Astrocyte (in vitro differentiated cells and primary cell): Measurements from ENCODE around the gene NCOA7. TPM values are rescaled to one million over a fixed set of nuclear protein-coding genes. Genes with fewer than 3 reads are reported as not detected.

Source experiments
- DNase-seq: peaks from one replicate; pipeline ENCODE4 v3.0.0-alpha.2; 2010; ENCODE audit warnings: low read depth
- FAIRE-seq: peaks from 2 replicates; lab custom pipeline; 2011; peaks lifted over from hg19 to GRCh38; lab: Jason Lieb, UNC
- H2AFZ ChIP-seq: 2 replicates; pipeline ENCODE4 v1.6.0; 2012; ENCODE audit warnings: low read depth, low read length, inconsistent platforms
- H3K27ac ChIP-seq: 2 replicates; pipeline ENCODE4 v1.5.1; 2011; ENCODE audit warnings: low read depth, low read length, inconsistent platforms
- H3K27me3 ChIP-seq: 2 replicates; pipeline ENCODE4 v1.6.0; 2011; ENCODE audit warnings: low read length, inconsistent platforms; ENCODE audit not compliant: insufficient read depth
- H3K36me3 ChIP-seq: 2 replicates; pipeline ENCODE4 v1.5.1; 2011; ENCODE audit warnings: low read length, inconsistent platforms; ENCODE audit not compliant: insufficient read depth
- H3K4me1 ChIP-seq: 2 replicates; pipeline ENCODE4 v1.5.1; 2011; ENCODE audit warnings: low read length, inconsistent platforms; ENCODE audit not compliant: insufficient read depth
- H3K4me2 ChIP-seq: 2 replicates; pipeline ENCODE4 v1.6.0; 2012; ENCODE audit warnings: low read length, inconsistent platforms
- H3K4me3 ChIP-seq: 2 replicates; pipeline ENCODE4 v1.5.1; 2011; ENCODE audit warnings: low read depth, mild to moderate bottlenecking, low read length, inconsistent platforms; ENCODE audit not compliant: insufficient read depth
- H3K79me2 ChIP-seq: 2 replicates; pipeline ENCODE4 v1.6.0; 2012; ENCODE audit warnings: mild to moderate bottlenecking, low read length, inconsistent platforms; ENCODE audit not compliant: insufficient read depth
- H3K9ac ChIP-seq: 2 replicates; pipeline ENCODE4 v1.6.0; 2012; ENCODE audit warnings: mild to moderate bottlenecking, low read length, inconsistent platforms
- H3K9me3 ChIP-seq: 2 replicates; pipeline ENCODE4 v1.5.1; 2012; ENCODE audit warnings: low read depth, mild to moderate bottlenecking, low read length, inconsistent platforms; ENCODE audit not compliant: insufficient read depth
- H4K20me1 ChIP-seq: 2 replicates; pipeline ENCODE4 v1.6.0; 2012; ENCODE audit warnings: low read length, inconsistent platforms; ENCODE audit not compliant: insufficient read depth
- H3K27ac Mint-ChIP-seq: one replicate; pipeline ENCODE4 v1.8.0; 2021; ENCODE audit warnings: mild to moderate bottlenecking, mixed read lengths; ENCODE audit not compliant: unreplicated experiment
- H3K27me3 Mint-ChIP-seq: one replicate; pipeline ENCODE4 v1.8.0; 2021; ENCODE audit warnings: low read depth, mixed read lengths; ENCODE audit not compliant: unreplicated experiment
- H3K36me3 Mint-ChIP-seq: one replicate; pipeline ENCODE4 v1.8.0; 2021; ENCODE audit warnings: low read depth, mixed read lengths; ENCODE audit not compliant: unreplicated experiment
- H3K4me1 Mint-ChIP-seq: one replicate; pipeline ENCODE4 v1.8.0; 2021; ENCODE audit warnings: low read depth, mixed read lengths; ENCODE audit not compliant: unreplicated experiment
- H3K4me3 Mint-ChIP-seq: one replicate; pipeline ENCODE4 v1.8.0; 2021; ENCODE audit warnings: mild to moderate bottlenecking, moderate library complexity, mixed read lengths; ENCODE audit not compliant: unreplicated experiment
- H3K9me3 Mint-ChIP-seq: one replicate; pipeline ENCODE4 v1.8.0; 2021; ENCODE audit warnings: mild to moderate bottlenecking, mixed read lengths; ENCODE audit not compliant: unreplicated experiment
- EZH2 ChIP-seq: IDR thresholded peaks from 2 replicates; pipeline ENCODE4 v1.6.1; 2012; ENCODE audit warnings: mild to moderate bottlenecking, low read length, inconsistent platforms; ENCODE audit not compliant: insufficient read depth
- total RNA-seq: library from RNA; stranded (reverse); gene quantifications from 2 replicates; pipeline ENCODE4 v1.2.1, GENCODE V29; 2021
- TF ChIP-seq, protein P1 (sequence below): IDR thresholded peaks from 2 replicates; pipeline ENCODE4 v1.5.1; 2011; ENCODE audit warnings: low read depth, mild to moderate bottlenecking, inconsistent platforms, low read length, moderate library complexity; ENCODE audit not compliant: insufficient read depth

NCOA7 gene
- total RNA-seq, 1 donor from 2014 or later = 26.0 TPM

DNA sequence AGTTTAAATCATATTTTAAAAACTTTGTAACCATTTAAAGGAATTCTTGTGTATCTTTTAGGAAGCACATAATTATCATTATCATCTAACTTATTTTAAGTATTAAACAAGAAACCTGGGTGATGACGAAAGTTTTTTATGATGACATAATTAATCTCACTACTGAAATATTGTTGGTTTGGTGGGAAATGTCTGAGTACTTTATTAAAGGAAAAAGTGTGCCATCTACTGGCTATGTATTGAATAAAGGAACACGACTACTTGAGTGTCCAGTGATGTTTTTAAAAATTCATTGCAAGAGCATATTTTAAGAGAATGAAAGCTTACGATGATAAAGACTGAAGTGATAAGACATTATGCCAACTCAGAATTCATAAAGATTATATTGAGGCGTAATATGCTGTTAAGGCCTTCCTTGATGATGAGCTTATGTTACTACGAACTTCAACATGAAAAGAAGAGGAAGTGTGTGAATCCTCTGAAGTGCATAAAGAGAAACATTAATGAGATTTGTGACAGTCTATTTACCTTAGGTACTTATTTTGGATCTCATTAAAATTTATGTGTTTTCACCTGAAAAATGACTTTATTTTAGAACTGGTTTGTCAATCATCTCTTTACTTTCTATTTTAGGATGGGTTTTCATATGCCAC lies 183.6 kb downstream of the NCOA7 start:
- Histone ChIP-seq H3K36me3 (no peaks in the 10 kb centered on the region), H3K4me2 (no peak overlapping the region), H3K9me3 (no peaks in the 10 kb centered on the region), H3K9ac (no peak overlapping the region), H4K20me1 (no peaks in the 10 kb centered on the region), H3K4me3 (no peak overlapping the region), H3K79me2 (no peaks in the 10 kb centered on the region), H3K4me1 (no peaks in the 10 kb centered on the region), H3K27ac (no peak overlapping the region), H2AFZ (no peak overlapping the region), H3K27me3 (no peaks in the 10 kb centered on the region)
- H3K36me3 Mint-ChIP-seq = peaks cover 4% of the 10 kb centered on the region
- DNase-seq (peak; percentile 32), FAIRE-seq (peak; percentile 62)
- H3K27ac Mint-ChIP-seq = peak overlapping the region; percentile 54
- H3K4me3 Mint-ChIP-seq = no peak overlapping the region
- no peaks in the 10 kb centered on the region for H3K27me3 Mint-ChIP-seq
- H3K9me3 Mint-ChIP-seq = no peaks in the 10 kb centered on the region
- TF ChIP-seq, protein P1, sequence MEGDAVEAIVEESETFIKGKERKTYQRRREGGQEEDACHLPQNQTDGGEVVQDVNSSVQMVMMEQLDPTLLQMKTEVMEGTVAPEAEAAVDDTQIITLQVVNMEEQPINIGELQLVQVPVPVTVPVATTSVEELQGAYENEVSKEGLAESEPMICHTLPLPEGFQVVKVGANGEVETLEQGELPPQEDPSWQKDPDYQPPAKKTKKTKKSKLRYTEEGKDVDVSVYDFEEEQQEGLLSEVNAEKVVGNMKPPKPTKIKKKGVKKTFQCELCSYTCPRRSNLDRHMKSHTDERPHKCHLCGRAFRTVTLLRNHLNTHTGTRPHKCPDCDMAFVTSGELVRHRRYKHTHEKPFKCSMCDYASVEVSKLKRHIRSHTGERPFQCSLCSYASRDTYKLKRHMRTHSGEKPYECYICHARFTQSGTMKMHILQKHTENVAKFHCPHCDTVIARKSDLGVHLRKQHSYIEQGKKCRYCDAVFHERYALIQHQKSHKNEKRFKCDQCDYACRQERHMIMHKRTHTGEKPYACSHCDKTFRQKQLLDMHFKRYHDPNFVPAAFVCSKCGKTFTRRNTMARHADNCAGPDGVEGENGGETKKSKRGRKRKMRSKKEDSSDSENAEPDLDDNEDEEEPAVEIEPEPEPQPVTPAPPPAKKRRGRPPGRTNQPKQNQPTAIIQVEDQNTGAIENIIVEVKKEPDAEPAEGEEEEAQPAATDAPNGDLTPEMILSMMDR = peak; percentile 61
- TF ChIP-seq EZH2 = no peak
- H3K4me1 Mint-ChIP-seq = no peaks in the 10 kb centered on the region

DNA sequence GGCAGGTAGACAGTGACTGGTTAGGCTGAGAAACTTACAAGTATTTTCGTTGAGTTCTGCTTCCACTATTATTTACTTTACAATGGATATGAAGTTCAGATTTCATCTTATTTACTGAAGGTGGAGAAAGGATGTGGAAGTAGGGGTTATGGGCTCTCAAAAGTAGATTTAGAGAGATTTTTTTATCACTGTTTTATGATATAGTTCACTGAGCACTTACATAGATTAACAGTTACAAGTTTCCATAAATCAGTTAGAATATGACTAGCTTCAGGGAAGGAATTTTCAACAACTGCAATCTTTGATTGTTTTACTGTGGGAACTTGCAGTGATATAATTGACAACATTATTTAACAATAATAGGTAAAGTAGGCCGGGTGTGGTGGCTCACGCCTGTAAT lies 188.3 kb downstream of the NCOA7 start:
- H3K36me3 ChIP-seq = no peaks in the 10 kb centered on the region
- no peaks in the 10 kb centered on the region for H3K27me3 Mint-ChIP-seq
- H3K27ac ChIP-seq = no peak overlapping the region
- H3K4me1 ChIP-seq = peaks cover 14% of the 10 kb centered on the region
- H2AFZ ChIP-seq = no peak overlapping the region
- FAIRE-seq (no peak), DNase-seq (no peak)
- H4K20me1 ChIP-seq = no peaks in the 10 kb centered on the region
- no peak overlapping the region for H3K27ac Mint-ChIP-seq
- no peaks in the 10 kb centered on the region for H3K36me3 Mint-ChIP-seq
- H3K4me1 Mint-ChIP-seq = peaks cover 2% of the 10 kb centered on the region
- no peak overlapping the region for H3K9ac ChIP-seq
- H3K9me3 Mint-ChIP-seq = no peaks in the 10 kb centered on the region
- no peak for TF ChIP-seq EZH2
- TF ChIP-seq, protein P1 = no peak
- no peaks in the 10 kb centered on the region for H3K79me2 ChIP-seq
- H3K4me3 Mint-ChIP-seq = no peak overlapping the region
- no peak overlapping the region for H3K4me3 ChIP-seq
- H3K4me2 ChIP-seq = no peak overlapping the region
- no peaks in the 10 kb centered on the region for H3K9me3 ChIP-seq
- no peaks in the 10 kb centered on the region for H3K27me3 ChIP-seq

Other genes with a start within 250 kb of the NCOA7 start
- 1.0 and 2.4 TPM in 2 replicates for gene HEY2, start 41.3 kb upstream of the NCOA7 start, total RNA-seq
- gene HINT3, start 165.8 kb downstream of the NCOA7 start, total RNA-seq = 11.8 and 12.2 TPM in 2 replicates
- 17.0 and 18.2 TPM in 2 replicates for gene TRMT11, start 195.6 kb downstream of the NCOA7 start, total RNA-seq